K562 (cell line): ENCODE measurements around the gene PTPN11. TPM values are rescaled to one million over a fixed set of nuclear protein-coding genes. Genes with fewer than 3 reads are reported as not detected.

Experiments
- ATAC-seq: fragments of 200-7000 bp; cut with Tn5 transposase; 3 replicates; pipeline ENCODE4 v1.9.1; 2020; ENCODE audit warnings: moderate library complexity
- BruUV-seq: library from RNA; stranded (reverse); fragments of 400-500 nt; replicated peaks from 2 replicates; lab custom pipeline; 2021; lab: Mats Ljungman, UMichigan
- CTCF ChIA-PET: fragments of 300-600 bp; formaldehyde crosslinking; extraction: SDS; loops from one replicate; lab custom pipeline; 2021; ENCODE audit warnings: low intra/inter-chr PET ratio; lab: Yijun Ruan, JAX
- POLR2A ChIA-PET: fragments of 300-600, 350-650 bp; sonication (Branson Sonifier 250); formaldehyde crosslinking; extraction: SDS; loops from one replicate; lab custom pipeline; 2021; ENCODE audit warnings: antibody characterized with exemption, inconsistent platforms; lab: Yijun Ruan, JAX
- DNase-seq, 4 experiments: peaks; one replicate each; pipeline versions ENCODE4 v3.0.0 to v3.0.0-alpha.2; 2011 to 2018; ENCODE audit warnings: low spot score in 3 of 4, mixed read lengths in 3 of 4; ENCODE audit errors: extremely low read depth in 1 of 4
- FAIRE-seq: peaks from 2 replicates; lab custom pipeline; 2011; peaks lifted over from hg19 to GRCh38; lab: Jason Lieb, UNC
- H2AFZ ChIP-seq: 2 replicates; pipeline ENCODE4 v1.6.0; 2011; ENCODE audit warnings: low read depth, low read length, control low read depth, inconsistent platforms
- H3K27ac ChIP-seq: fragments of 200-600 bp; 3 replicates; pipeline ENCODE4 v1.8.0; 2011; ENCODE audit warnings: low read depth, mild to moderate bottlenecking, control low read depth, inconsistent platforms, low read length, moderate library complexity, mixed read lengths; ENCODE audit errors: extremely low read depth
- H3K27me3 ChIP-seq, 2 experiments: fragments of 300-600 bp in 1 of 2; 2 replicates in 1 of 2; 3 replicates in 1 of 2; pipeline versions ENCODE4 v1.6.0 to v1.8.0; 2011; ENCODE audit warnings: inconsistent platforms in 2 of 2, low read length in 2 of 2, mild to moderate bottlenecking in 1 of 2, mixed read lengths in 1 of 2, moderate library complexity in 1 of 2; ENCODE audit not compliant: control insufficient read depth in 2 of 2, insufficient read depth in 2 of 2
- H3K36me3 ChIP-seq: fragments of 300-600 bp; 3 replicates; pipeline ENCODE4 v1.8.0; 2011; ENCODE audit warnings: mild to moderate bottlenecking, low read length, inconsistent platforms; ENCODE audit not compliant: control insufficient read depth, insufficient read depth
- H3K4me1 ChIP-seq, 2 experiments: fragments of 200-600 bp in 1 of 2; replicated peaks in 1 of 2; 2 replicates in 1 of 2; 3 replicates in 1 of 2; pipeline versions ENCODE4 v1.5.1 to v1.8.0; 2011; ENCODE audit warnings: inconsistent platforms in 2 of 2, low read length in 2 of 2, mild to moderate bottlenecking in 1 of 2, mixed read lengths in 1 of 2, moderate library complexity in 1 of 2; ENCODE audit not compliant: control insufficient read depth in 2 of 2, insufficient read depth in 2 of 2
- H3K4me2 ChIP-seq: 2 replicates; pipeline ENCODE4 v1.6.1; 2011; ENCODE audit warnings: low read length, control low read depth, inconsistent platforms, mixed read lengths; ENCODE audit not compliant: insufficient read depth
- H3K4me3 ChIP-seq: fragments of 200-600 bp; sonication (generic), shearing (Covaris generic); 2 replicates; pipeline ENCODE4 v1.5.1; 2016; ENCODE audit warnings: control low read depth, inconsistent platforms
- H3K79me2 ChIP-seq: fragments of 200-600 bp; 3 replicates; pipeline ENCODE4 v1.8.0; 2011; ENCODE audit warnings: low read length, inconsistent platforms; ENCODE audit not compliant: control insufficient read depth, insufficient read depth
- H3K9ac ChIP-seq, 2 experiments: 2 replicates each; pipeline versions ENCODE4 v1.6.0 to v1.6.1; 2011; ENCODE audit warnings: low read depth in 2 of 2, low read length in 2 of 2, control low read depth in 1 of 2, inconsistent platforms in 1 of 2, mild to moderate bottlenecking in 1 of 2, mixed read lengths in 1 of 2; ENCODE audit not compliant: insufficient read depth in 1 of 2
- H3K9me1 ChIP-seq: one replicate; pipeline ENCODE4 v1.6.0; 2011; ENCODE audit warnings: inconsistent platforms, mild to moderate bottlenecking, low read length, moderate library complexity; ENCODE audit not compliant: control insufficient read depth, insufficient read depth
- H3K9me3 ChIP-seq: replicated peaks from 2 replicates; pipeline ENCODE4 v1.5.1; 2011; ENCODE audit warnings: low read depth, low read length, inconsistent platforms; ENCODE audit not compliant: control insufficient read depth, insufficient read depth
- H4K20me1 ChIP-seq: replicated peaks from 2 replicates; pipeline ENCODE4 v1.6.1; 2011; ENCODE audit warnings: low read length, inconsistent platforms, mixed read lengths; ENCODE audit not compliant: control insufficient read depth, insufficient read depth
- BDP1 ChIP-seq: IDR thresholded peaks from 3 replicates; pipeline ENCODE4 v1.6.1; 2011; ENCODE audit not compliant: insufficient read length, insufficient read depth
- EHMT2 ChIP-seq: fragments of 450-650 bp; IDR thresholded peaks from 2 replicates; pipeline ENCODE4 v1.6.1; 2018; ENCODE audit warnings: antibody characterized with exemption
- ELF4 ChIP-seq: fragments of 450-650 bp; formaldehyde crosslinking; IDR thresholded peaks from 2 replicates; pipeline ENCODE4 v1.4.0; 2022; ENCODE audit warnings: missing genetic modification characterization
- GATAD2A ChIP-seq: fragments of 450-650 bp; IDR thresholded peaks from 2 replicates; pipeline ENCODE4 v1.6.1; 2017
- IRF2 ChIP-seq: sonication (generic); formaldehyde crosslinking; IDR thresholded peaks from 2 replicates; pipeline ENCODE4 v1.8.1; 2022; ENCODE audit warnings: mild to moderate bottlenecking, missing genetic modification reagents
- KLF6 ChIP-seq: fragments of 250-450 bp; sonication (Bioruptor Pico); IDR thresholded peaks from 2 replicates; pipeline ENCODE4 v1.4.0; 2020; ENCODE audit warnings: mild to moderate bottlenecking, moderate library complexity, borderline replicate concordance
- MYNN ChIP-seq, 2 experiments: sonication (generic); formaldehyde crosslinking in 1 of 2; IDR thresholded peaks; 2 replicates each; pipeline versions ENCODE4 v1.5.0 to v1.6.1; 2016 to 2020; ENCODE audit warnings: antibody characterized with exemption in 1 of 2, missing genetic modification reagents in 1 of 2
- RCOR1 ChIP-seq, 2 experiments: IDR thresholded peaks; 2 replicates each; pipeline ENCODE4 v1.6.1; 2012; ENCODE audit warnings: low read depth in 2 of 2, low read length in 2 of 2, borderline replicate concordance in 1 of 2, improper control_type of control experiment in 1 of 2
- RUNX1 ChIP-seq: sonication (generic); IDR thresholded peaks from 2 replicates; pipeline ENCODE4 v1.6.1; 2016; ENCODE audit warnings: antibody characterized with exemption, low read depth
- ZNF354B ChIP-seq: fragments of 250-450 bp; sonication (Bioruptor Pico); IDR thresholded peaks from 2 replicates; pipeline ENCODE4 v1.4.0; 2020
- ZNF444 ChIP-seq: fragments of 250-450 bp; sonication (Bioruptor Pico); IDR thresholded peaks from 2 replicates; pipeline ENCODE4 v1.4.0; 2020; ENCODE audit warnings: mild to moderate bottlenecking, moderate library complexity
- WGBS: fragments of 100-300 bp; shearing (Covaris generic); methylation state at CpG from one replicate; pipeline ENCODE4 v1.1.6; 2016; ENCODE audit warnings: low coverage, mixed read lengths; ENCODE audit not compliant: insufficient coverage; ENCODE audit errors: missing lambda C conversion rate; 5-methylcytosine and 5-hydroxymethylcytosine counted together
- in situ Hi-C: fragments of 300-500 bp; cut with MboI; formaldehyde crosslinking; loops from 4 replicates; pipeline ENCODE4 v1.15.0; 2018; ENCODE audit warnings: inconsistent platforms, mixed read lengths
- intact Hi-C: fragments of 100-400 bp; cut with micrococcal nuclease; formaldehyde crosslinking; loops from 2 replicates; pipeline ENCODE4 v1.14.2; 2022
- polyA plus RNA-seq, 8 experiments: library from polyadenylated mRNA; depleted of rRNA in 4 of 8; stranded (reverse) in 5 of 8; unstranded in 3 of 8; fragments of >200 nt; fragmentation: Nextera tagmentation in 2 of 8; fragmentation: Illumina TruSeq in 1 of 8; extraction: Ambion mirVana in 2 of 8; extraction: Trizol in 1 of 8; gene quantifications; 2 replicates each; pipeline versions ENCODE4 v1.2.1 to v1.2.3, GENCODE V29; 2011 to 2014; ENCODE audit warnings: inconsistent platforms in 1 of 8, missing spikeins in 1 of 8
- total RNA-seq, 7 experiments: library from RNA; depleted of rRNA in 6 of 7; stranded (reverse); fragments of >200 nt in 6 of 7; fragmentation: Illumina TruSeq in 2 of 7; extraction: Trizol in 2 of 7; gene quantifications; 2 replicates each; pipeline versions ENCODE4 v1.2.1 to v1.2.3, GENCODE V29; 2011 to 2021; ENCODE audit warnings: low replicate concordance in 1 of 7
- TF ChIP-seq, protein P1 (sequence below): sonication (generic); formaldehyde crosslinking; IDR thresholded peaks from 2 replicates; pipeline ENCODE4 v1.8.1; 2022; ENCODE audit warnings: missing genetic modification reagents
- TF ChIP-seq, protein P2 (sequence below): sonication (generic); formaldehyde crosslinking; IDR thresholded peaks from 2 replicates; pipeline ENCODE4 v1.8.0; 2023; ENCODE audit warnings: missing genetic modification reagents, mild to moderate bottlenecking, borderline replicate concordance
- TF ChIP-seq, protein P3 (sequence below): fragments of 250-450 bp; sonication (Bioruptor Pico); IDR thresholded peaks from 2 replicates; pipeline ENCODE4 v1.5.0; 2022; ENCODE audit warnings: mild to moderate bottlenecking

PTPN11 gene
- total and polyA plus RNA-seq, 9 of the 15 experiments (the other 6 are each of a cell fraction or from before 2014, with no cell fraction given): 22.5 to 126 (median 79.7) TPM

DNA sequence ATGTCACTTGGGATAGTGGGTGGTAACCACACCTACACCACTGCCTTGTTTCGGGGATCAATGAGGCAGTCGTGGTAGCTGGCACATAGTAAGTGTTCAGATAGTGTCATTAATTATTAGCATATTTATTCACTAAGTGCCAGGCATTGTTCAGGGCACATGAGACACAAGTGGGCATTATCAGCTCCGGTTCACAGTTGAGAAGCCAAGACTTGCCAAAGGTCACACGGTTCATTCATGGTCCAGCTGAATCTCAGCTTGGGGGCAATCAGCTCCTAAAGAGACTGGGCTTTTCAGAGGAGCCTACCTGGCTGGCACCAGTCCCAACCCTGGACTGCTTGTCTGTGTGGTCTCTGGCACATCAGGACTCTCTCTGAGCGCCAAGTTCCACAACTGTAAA lies 121.3 kb downstream of the PTPN11 start:
- H3K4me3 ChIP-seq: no peak overlapping the region
- no peak overlapping the region for H3K4me2 ChIP-seq
- intact Hi-C loops (no loop called here), in situ Hi-C loops (no loop called here)
- no peak overlapping the region for H3K9ac ChIP-seq
- TF ChIP-seq, protein P1, sequence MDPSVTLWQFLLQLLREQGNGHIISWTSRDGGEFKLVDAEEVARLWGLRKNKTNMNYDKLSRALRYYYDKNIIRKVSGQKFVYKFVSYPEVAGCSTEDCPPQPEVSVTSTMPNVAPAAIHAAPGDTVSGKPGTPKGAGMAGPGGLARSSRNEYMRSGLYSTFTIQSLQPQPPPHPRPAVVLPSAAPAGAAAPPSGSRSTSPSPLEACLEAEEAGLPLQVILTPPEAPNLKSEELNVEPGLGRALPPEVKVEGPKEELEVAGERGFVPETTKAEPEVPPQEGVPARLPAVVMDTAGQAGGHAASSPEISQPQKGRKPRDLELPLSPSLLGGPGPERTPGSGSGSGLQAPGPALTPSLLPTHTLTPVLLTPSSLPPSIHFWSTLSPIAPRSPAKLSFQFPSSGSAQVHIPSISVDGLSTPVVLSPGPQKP (CRISPR knock-in tag): no peak
- TF ChIP-seq, protein P2, sequence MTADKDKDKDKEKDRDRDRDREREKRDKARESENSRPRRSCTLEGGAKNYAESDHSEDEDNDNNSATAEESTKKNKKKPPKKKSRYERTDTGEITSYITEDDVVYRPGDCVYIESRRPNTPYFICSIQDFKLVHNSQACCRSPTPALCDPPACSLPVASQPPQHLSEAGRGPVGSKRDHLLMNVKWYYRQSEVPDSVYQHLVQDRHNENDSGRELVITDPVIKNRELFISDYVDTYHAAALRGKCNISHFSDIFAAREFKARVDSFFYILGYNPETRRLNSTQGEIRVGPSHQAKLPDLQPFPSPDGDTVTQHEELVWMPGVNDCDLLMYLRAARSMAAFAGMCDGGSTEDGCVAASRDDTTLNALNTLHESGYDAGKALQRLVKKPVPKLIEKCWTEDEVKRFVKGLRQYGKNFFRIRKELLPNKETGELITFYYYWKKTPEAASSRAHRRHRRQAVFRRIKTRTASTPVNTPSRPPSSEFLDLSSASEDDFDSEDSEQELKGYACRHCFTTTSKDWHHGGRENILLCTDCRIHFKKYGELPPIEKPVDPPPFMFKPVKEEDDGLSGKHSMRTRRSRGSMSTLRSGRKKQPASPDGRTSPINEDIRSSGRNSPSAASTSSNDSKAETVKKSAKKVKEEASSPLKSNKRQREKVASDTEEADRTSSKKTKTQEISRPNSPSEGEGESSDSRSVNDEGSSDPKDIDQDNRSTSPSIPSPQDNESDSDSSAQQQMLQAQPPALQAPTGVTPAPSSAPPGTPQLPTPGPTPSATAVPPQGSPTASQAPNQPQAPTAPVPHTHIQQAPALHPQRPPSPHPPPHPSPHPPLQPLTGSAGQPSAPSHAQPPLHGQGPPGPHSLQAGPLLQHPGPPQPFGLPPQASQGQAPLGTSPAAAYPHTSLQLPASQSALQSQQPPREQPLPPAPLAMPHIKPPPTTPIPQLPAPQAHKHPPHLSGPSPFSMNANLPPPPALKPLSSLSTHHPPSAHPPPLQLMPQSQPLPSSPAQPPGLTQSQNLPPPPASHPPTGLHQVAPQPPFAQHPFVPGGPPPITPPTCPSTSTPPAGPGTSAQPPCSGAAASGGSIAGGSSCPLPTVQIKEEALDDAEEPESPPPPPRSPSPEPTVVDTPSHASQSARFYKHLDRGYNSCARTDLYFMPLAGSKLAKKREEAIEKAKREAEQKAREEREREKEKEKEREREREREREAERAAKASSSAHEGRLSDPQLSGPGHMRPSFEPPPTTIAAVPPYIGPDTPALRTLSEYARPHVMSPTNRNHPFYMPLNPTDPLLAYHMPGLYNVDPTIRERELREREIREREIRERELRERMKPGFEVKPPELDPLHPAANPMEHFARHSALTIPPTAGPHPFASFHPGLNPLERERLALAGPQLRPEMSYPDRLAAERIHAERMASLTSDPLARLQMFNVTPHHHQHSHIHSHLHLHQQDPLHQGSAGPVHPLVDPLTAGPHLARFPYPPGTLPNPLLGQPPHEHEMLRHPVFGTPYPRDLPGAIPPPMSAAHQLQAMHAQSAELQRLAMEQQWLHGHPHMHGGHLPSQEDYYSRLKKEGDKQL (CRISPR knock-in tag): no peak
- TF ChIP-seq, protein P3, sequence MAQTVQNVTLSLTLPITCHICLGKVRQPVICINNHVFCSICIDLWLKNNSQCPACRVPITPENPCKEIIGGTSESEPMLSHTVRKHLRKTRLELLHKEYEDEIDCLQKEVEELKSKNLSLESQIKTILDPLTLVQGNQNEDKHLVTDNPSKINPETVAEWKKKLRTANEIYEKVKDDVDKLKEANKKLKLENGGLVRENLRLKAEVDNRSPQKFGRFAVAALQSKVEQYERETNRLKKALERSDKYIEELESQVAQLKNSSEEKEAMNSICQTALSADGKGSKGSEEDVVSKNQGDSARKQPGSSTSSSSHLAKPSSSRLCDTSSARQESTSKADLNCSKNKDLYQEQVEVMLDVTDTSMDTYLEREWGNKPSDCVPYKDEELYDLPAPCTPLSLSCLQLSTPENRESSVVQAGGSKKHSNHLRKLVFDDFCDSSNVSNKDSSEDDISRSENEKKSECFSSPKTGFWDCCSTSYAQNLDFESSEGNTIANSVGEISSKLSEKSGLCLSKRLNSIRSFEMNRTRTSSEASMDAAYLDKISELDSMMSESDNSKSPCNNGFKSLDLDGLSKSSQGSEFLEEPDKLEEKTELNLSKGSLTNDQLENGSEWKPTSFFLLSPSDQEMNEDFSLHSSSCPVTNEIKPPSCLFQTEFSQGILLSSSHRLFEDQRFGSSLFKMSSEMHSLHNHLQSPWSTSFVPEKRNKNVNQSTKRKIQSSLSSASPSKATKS (CRISPR knock-in tag): no peak
- TF ChIP-seq BDP1 (no peak), RUNX1 (no peak), GATAD2A (no peak), KLF6 (no peak), MYNN (IDR thresholded peaks at IDR 0.05) (no peak), MYNN (CRISPR knock-in tag; IDR thresholded peaks at IDR 0.05) (no peak), EHMT2 (no peak), ZNF354B (no peak), ELF4 (CRISPR knock-in tag) (no peak), ZNF444 (no peak), IRF2 (CRISPR knock-in tag) (no peak), RCOR1 (IDR thresholded peaks at IDR 0.05; ENCODE audit: borderline replicate concordance in 1 of 2, low read depth in 2 of 2, low read length in 2 of 2) (no peak)
- ChIA-PET CTCF (no interaction called here), POLR2A (interaction anchor here (0.6 to 1.4 kb wide), 3 partner anchors 8 to 957 kb away, joined by 3 to 4 read pairs (median 3); no protein-coding TSS in a partner anchor)
- no peaks in the 10 kb centered on the region for H3K9me3 ChIP-seq
- no peaks in the 10 kb centered on the region for H3K79me2 ChIP-seq
- DNase-seq (no peak), ATAC-seq (no peak), FAIRE-seq (no peak)
- H3K36me3 ChIP-seq: no peaks in the 10 kb centered on the region
- no TSS peak for BruUV-seq
- H3K27me3 ChIP-seq: peaks cover 13 to 37% of the 10 kb centered on the region in 2 experiments; a peak in 4 of 5 replicates
- no peaks in the 10 kb centered on the region for H3K4me1 ChIP-seq
- under 1% methylated on average over 5 of the region's 5 CpGs for WGBS
- H3K9me1 ChIP-seq: no peaks in the 10 kb centered on the region
- H3K27ac ChIP-seq: no peak overlapping the region
- no peak overlapping the region for H2AFZ ChIP-seq
- no peaks in the 10 kb centered on the region for H4K20me1 ChIP-seq
